ENCODE data around the gene SLC9A5.

Gene SLC9A5

DNA sequence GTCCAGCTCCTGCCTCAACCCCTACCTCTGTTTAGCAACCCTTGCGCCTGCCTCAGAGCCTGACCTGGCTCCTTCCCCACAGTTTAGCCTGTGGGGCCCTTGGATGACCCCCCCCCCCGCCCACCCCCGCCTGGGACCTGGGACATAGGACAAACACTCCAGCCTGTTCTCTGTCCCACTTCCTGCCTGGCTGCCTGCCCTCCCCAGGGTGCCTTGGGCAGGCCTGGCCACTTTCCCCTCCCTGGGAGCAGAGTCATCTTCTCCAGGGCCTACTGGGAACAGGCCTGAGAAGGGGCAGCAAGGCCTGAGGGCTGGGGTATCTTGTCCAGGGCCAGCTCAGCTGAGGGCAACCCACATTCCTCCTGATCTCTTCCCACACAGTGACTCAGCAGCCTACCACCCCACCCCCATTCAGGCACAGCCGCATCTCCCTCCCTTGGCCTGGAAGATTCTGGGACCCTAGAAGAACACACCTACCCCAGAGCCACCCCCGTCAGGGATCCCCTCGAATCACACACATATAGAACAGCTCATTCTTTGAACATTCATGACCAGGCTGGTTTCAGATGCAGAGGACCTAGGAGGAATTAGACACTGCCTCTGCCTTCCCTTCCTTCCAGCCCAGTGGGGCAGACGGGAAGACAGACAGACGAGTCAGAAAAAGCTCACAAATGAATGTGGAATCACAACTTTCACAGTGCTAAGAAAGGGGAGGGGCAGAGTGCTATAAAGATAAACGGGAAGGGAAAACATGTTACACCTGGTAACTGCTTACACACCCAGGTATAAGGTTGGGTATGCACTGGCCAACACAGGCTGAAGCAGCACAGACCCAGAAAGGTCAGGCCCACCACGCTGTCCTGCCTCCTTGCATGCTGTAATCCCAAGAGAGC is 7.5 kb upstream of the SLC9A5 start:
- no peak for DNase-seq

DNA sequence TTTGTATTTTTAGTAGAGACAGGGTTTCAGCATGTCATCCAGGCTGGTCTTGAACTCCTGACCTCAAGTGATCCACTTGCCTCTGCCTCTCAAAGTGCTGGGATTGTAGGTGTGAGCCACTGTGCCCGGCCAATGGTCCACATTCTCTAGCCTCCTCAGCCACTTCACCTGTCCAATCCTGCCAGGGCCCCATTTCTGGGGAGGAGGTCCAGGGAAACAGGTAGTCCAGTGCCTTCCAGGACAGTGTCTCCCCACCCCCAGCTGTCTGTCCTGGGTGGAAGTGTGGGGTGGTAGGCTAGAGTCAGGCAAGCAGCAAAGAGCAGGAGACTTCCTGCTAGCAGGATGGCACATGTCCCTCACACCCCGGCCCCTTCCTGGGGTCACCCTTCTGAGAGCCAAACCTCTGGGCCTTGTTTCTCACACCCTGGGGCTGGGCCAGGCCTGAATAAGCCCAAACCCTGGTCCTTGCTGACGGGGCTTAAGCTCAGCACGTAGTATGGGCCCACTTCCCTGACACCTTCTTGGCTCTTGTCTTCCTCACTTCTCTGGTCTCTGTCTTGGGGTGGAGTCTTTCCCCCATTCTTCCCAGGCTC is 6.5 kb upstream of the SLC9A5 start:
- no peak for DNase-seq

DNA sequence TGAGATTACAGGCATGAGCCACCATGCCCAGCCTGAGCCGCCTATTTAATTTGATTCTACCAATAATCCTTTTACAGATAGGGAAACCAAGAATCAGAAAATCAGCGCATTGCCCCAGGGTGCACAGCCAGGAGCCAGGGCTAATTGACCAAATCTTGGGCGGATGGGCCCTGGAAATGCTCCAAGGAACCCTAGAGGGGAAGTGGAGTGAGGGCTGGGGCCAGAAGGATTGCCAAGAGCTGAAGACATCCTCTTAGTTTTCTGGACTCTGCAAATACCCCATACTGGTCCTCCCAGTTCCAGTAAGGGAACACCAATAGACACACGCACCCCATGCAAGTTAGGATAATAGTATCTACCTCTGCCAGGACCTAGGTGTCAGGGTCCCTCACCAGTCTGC is 5.3 kb upstream of the SLC9A5 start:
- DNase-seq, result no peak

DNA sequence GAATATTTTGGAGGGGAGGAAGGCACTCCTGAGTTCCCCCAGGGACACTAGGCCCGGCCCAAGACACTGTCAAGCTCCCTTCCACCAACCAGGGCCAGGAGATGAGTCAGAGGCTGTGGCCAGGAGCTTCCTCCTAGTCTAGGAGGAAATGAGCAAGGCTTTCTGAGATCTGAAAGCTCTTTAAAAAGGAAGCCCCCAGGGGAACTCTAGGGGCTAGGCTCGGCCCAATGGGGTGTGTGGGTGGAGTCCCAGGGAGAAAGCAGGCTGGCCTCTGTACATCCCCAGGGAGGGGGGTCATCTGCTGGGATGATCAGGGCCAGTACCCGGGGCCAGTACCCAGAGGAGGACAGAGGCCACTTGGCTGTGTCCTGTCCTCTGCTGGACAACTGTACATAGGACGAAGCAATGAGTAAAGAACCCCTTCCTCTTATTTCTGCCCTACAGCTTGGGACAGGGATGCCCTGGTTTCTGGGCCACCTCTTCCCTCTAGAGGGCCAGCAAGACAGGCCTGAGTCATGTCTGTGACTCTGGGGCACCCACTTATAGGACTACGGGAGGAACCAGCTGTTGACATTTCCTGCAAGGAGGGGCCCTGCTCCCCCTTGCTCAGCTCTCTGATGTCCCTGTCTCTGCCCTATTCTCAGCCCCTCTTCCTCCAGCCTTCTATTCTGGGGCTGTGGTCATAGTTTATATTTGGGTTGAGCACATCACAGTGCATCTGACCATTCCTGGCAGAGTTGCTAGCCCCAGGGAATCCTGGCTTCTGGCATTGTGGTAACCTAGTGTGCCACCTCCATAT is 4.2 kb upstream of the SLC9A5 start:
- peak; percentile 85 for DNase-seq

DNA sequence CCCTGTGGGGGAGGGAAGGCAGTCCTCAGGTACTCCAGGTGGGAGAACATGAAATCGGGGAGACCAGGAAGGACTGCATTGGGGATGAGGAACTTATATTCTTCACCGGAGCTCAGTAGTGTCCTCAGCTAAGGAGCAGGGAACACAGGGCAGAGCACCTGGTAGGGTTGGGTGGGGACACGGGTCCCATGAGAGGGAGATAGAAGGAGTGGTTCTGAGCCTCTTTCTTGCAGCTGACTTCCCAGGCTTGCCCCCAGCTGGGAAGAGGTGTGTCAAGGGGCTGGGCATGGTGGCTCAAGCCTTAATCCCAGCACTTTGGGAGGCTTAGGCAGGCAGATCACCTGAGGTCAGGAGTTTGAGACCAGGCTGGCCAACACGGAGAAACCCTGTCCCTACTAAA is 3.6 kb upstream of the SLC9A5 start:
- no peak for DNase-seq

DNA sequence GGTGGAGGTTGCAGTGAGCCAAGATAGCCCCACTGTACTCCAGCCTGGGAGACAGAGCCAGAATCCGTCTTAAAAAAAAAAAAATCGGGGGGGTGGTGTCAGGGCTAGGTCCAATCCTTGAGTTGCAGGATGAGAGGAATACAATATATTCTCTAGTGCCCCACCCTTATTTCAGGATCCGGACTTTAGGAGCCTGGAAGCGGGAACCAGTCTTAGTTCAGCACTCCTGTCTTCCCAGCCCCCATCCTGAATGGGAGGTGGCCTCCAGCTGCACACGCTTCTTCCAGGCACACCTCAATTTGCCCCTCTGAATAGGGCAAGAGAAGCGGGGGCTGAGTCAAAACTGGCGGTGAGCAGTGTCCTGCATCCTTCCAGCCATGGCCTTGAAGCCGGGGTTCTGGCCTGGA is 3.1 kb upstream of the SLC9A5 start:
- no peak for DNase-seq

DNA sequence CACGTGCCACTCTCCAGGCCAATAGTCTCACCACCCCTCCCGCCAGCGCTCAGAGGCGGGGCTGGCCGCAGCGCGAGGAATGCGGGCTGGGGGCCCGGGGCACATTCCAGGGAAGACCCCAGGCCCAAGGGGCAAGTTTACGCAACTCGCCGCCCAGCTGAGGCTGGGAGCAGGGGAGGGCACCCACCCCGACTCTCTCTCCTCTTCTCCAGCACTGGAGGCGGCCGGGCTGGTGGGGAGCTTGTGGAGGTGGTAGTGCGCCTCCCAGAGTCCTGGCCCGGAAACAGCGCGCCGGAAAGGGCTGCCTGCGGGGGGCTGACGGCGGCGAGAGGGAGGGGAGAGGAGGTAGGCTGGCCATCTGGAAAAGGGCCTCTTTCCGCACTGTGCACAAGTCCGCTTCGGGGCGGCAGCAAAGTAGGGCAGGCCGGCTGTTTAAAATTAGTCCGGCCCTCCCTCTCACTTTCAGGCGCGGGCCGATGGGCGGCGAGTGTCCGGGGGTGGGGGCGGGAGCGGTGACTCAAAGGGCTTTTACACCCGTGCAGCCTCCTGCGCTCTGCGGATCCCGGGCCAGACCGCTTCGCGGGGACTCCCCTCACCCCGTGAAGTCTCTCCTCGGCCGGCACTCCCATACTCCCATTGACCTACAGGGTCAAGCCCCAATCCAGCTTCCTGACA is 2.6 kb upstream of the SLC9A5 start:
- peak; percentile 56 for DNase-seq

DNA sequence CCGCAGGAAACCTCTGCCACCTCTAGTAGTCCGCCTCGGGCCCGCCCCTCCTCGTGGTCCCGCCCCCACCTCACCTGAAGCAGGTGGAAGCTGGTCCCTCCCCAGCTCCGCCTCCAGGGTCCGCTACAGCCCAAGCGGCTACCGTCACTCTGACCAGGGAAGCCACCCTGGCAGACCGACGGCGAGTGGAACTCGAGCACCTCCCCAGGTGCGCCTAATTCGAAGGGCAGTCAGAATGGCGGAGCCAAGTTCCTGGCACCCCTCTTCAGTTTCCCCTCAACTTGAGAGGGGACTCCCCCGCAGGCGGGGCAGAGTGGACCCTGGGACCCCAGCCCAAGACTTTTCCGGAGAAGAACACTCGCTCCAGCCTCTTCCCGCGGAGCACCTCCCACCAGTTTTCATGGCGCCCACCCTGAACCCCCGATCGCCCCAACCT is 2.0 kb upstream of the SLC9A5 start:
- DNase-seq, result peak; percentile 60

DNA sequence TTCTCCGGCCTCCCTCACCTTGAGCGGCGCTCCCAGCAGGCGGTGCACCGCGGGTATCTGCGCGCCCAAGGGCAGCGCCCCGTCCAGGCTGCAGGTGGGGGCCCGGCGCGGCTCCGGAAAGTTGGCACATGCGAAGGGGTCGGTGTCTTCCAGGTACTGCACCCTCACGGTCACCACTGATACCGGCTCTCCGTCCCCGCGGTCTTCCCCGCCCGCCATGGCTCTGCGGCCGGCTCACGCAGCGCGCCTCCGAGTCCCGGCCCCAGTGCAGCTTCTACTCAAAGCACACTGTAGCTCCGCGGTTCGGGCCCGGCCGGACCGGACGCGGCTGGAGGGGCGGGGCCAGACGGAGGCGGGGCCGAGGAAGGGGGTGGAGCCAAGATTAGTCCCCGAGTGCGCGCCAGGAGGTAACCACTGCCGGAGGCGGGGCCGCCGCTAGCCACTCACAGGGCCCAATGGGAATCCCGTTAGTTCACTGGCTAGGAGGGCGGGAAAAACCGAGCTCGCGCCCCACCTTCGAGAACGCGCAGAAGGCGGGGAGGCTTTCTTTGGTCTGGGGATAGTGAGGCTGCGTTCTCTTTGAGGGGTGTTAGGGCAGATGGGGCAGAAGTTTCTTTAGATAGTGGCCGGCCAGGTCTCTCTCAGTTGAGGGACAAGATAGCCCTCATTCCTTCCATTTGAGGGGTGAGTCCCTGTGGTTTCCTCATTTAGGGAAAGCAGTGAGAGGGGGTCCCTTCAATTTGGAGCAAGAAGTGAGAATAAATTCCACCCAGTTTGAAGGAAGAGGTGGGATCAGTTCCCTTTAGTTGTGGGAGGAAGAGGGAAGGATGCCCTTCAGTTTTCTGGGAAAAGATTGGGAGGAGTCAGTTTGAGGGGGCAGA is 1.3 kb upstream of the SLC9A5 start, which contains the start of gene FHOD1:
TSS of gene FHOD1 (minus strand) at position 290 of the 881 bp plus-strand sequence. CDS start at position 219, 71 bp downstream.
- peak; percentile 96 for DNase-seq

DNA sequence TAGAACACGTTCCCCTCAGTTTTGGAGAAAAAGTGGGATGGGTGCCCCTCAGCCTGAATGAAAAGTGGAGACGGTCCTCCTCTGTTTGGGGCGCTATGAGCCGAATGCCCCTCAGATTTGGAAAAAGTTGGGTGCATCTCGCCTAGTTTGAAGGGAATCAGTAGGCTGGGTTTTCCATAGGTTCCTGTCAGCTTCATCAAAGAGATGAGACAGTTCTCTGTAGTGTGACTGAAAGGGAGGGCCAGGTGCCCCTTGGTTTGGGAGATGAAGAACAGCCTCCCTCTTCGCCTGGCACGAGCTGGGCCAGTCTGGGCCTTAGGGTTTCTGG is 742 bp upstream of the SLC9A5 start:
- no peak for DNase-seq

DNA sequence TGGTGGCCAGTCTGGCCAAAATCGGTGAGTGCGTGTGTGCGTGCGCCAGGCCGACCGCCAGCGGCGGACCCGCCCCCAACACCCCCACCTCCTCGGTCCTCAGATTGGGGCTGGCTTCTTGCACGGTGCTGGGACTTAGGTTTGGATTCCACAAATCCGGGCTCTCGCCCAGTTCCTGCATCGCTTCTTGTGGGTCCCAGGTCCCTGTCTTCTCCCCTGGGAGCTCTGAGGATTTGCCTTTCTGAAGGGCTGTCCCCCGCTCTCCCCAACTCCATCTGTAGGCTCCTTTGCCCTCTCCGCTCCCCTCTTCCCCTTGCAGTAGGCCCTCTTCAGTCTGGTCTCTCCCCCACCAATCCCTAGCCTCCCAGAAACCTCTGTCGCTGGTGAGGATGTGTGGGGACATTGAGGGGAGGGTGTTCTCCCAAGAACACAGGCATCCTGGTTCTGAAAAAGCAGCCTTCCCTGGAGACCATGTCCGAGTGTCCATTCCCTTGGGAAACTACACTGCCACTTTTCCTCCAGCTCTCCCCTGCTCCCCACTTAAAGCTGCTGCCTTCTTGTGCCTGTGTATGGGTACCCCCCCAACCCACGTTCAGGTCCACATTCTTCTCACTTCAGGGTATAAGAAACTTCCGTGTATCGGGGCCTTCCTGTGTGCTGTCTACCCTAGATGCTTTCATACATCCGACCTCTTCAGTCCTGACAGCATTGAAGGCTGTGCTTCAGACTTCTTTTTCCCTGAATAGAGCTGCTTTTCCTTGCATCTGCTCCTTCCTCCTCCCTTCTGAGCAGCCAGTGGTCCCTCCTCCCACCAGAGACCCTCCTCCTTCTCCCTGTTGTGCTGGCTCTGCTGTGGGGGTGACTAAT is 632 bp downstream of the SLC9A5 start:
- no peak for DNase-seq

DNA sequence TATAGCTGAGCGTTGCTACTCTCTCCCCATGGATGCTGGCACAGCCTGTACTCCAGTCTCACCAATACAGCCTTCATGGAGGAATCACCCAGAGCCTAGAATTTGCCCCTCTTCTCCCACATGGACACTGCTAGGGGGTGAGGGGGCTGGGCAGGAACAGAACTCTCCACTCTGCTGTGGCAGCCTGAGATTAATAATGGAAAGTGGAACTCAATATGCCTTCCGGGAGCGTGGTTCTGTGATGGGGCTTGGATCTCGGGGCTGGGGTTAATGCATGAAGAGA is 1.2 kb downstream of the SLC9A5 start:
- no peak for DNase-seq

DNA sequence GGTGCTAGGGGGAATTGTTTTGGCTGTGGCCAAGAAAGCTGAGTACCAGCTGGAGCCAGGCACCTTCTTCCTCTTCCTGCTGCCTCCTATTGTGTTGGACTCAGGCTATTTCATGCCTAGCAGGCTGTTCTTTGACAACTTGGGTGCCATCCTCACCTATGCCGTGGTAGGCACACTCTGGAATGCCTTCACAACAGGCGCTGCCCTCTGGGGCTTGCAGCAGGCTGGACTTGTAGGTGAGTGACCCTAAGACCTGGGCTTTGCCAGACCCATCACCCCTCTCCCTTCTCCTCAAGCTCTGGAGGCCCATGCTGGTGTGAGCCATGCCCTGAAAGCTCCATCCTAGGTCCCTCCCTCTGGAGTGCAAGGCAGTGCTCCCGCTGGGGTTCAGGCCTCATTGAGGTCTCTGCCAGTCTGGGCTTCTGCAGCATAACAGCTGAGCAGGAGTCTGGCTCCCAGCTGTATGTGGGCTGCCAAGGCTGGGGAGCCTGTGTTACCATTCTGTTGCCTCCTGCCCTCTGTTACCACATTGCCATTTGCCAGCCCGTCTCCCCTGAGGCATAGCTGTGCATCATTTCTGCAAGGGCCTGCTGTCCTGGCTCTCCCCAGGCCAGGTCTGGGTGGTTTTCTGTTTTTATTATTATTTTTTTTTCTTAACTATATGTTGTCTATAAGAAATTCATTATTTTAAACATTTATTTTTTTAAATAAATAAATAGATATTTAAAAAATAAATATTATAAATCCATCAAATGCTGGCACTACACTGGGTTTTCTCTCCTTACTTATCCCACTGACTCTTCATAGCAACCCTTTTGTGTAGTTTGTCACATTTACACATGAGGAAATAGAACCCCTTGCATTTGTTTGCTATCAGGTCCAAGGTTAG is 4.1 kb downstream of the SLC9A5 start:
- DNase-seq, result no peak

DNA sequence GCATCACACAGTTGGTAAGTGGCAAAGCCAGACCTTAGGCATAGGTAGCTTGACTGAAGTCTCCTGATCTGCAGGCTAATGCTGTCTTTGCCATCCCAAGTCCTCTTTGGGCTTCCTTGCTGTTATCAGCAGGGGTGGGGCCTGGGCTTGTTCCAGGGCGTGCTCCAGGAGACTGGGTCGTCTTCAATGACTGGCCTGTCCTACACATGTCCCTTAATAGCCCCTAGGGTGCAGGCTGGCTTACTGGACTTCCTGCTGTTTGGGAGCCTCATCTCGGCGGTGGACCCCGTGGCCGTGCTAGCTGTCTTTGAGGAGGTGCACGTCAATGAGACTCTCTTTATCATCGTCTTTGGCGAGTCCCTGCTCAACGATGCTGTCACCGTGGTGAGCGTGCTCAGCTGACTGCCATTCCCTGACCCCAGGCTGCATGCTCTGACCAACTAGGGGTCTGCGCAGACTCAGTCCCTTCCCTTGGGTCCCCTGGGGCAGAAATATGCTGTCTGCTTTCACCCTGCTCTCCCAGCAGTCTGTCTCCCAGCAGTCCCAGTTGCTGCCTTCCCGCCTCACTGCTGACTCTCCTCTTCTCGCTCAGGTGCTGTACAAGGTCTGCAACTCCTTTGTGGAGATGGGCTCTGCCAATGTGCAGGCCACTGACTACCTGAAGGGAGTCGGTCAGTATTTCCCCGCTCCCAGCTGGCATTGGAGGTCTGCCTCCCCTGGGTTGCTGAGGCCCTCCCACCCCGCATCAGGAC is 6.2 kb downstream of the SLC9A5 start:
- no peak for DNase-seq

DNA sequence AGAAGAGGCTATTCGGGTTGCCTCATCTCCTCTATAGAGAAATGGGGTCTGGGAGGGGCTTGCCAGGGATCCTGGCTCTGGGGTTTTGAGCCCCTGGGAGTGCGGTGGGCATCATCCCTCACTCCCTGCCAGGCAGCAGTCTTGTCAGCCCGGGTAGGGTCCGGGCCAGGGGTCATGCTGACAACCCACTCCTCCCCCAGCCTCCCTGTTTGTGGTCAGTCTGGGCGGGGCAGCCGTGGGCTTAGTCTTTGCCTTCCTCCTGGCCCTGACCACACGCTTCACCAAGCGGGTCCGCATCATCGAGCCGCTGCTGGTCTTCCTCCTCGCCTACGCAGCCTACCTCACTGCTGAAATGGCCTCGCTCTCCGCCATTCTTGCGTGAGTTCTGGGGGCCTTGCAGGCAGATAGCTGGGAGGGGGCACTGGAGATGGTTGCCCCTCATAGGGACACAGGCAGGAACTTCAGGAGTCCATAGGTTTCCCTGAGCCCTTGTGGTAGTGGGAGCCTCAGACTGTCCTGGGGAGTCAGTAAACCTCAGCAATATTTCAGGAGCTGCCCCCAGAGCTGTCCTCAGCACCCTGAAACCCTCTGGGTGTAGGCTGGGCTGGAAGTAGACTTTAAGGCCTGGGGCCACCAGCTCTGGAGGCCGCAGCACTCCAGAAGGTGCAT is 6.9 kb downstream of the SLC9A5 start:
- DNase-seq, result no peak

DNA sequence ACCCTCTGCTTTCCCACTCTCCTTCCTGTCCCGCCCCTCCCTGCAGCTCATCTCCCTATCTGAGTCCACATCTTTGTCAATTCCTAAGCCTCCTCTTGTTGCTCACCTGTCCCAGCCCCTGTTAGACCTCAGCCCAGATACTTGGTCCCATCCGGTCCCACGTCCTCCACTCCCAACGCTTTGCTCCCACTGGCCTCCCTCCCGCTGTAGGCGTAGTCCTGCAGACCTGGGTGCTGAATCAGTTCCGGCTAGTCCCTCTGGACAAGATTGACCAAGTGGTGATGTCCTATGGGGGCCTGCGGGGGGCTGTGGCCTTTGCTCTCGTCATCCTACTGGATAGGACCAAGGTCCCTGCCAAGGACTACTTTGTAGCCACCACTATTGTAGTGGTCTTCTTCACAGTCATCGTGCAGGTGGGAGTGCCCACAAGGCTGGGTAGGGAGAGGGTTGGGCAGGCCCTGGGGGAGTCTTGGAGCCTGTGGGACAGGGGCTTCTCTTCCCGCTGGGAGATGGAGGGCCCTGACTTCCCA is 8.0 kb downstream of the SLC9A5 start:
- no peak for DNase-seq

DNA sequence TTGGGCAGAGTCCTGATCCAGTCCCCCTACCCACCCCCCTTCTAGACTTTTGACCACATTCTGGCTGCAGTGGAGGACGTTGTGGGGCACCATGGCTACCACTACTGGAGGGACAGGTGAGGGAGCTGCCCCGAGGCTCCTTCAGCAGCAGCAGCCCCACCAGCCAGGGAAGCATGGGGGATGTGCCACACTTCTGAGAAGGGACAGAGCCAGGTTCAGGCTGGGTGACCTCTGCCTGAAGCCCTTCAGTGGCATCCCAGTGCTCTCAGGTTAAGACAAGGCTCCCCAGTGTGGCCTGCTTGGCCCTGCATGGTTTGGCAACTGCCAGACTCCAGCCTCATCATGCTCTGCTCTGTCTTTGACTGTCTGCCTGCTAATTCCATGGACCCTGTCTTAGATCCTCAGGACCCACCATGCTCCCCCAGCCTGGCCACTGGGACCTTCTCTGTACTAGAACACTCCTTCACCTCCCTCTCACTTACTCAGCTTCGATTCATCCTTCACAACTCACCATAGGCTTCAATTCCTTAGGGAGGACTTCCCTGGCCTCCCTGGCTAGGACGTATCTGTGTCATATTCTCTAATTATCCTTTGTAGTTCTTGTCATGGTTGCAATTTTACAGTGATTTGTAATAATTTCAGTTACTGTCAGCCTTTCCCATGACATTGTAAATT is 8.8 kb downstream of the SLC9A5 start:
- no peak for DNase-seq
